B cell (primary cell): ENCODE results near the gene TRMO. TPM values are rescaled to one million over a fixed set of nuclear protein-coding genes. Genes with fewer than 3 reads are reported as not detected.

ENCODE experiments used
- ATAC-seq: fragments of 200-7000 bp; cut with Tn5 transposase; one replicate; pipeline ENCODE4 v1.10.0; 2021; ENCODE audit warnings: low read depth, mild to moderate bottlenecking, moderate number of reproducible peaks, moderate library complexity
- CTCF ChIA-PET: fragments of 350-600 bp; sonication (Branson Sonifier 250); formaldehyde crosslinking; loops from one replicate; lab custom pipeline; 2021; ENCODE audit warnings: antibody characterized with exemption, inconsistent platforms; lab: Charles Lee
- POLR2A ChIA-PET: fragments of 350-600 bp; sonication (Branson Sonifier 250); formaldehyde crosslinking; loops from one replicate; lab custom pipeline; 2021; ENCODE audit warnings: antibody characterized with exemption; lab: Charles Lee
- DNase-seq: peaks from one replicate; pipeline ENCODE4 v3.0.0; 2013
- H2AFZ ChIP-seq: 2 replicates; pipeline ENCODE4 v1.6.1; 2012; ENCODE audit warnings: mild to moderate bottlenecking, low read depth, low read length; ENCODE audit not compliant: insufficient read depth, poor library complexity, severe bottlenecking
- H3K27ac ChIP-seq, 2 donors: 1 replicate in 1 of 2; 2 replicates in 1 of 2; pipeline ENCODE4 v1.5.1; 2012 to 2013; ENCODE audit warnings: low read length in 2 of 2, mild to moderate bottlenecking in 2 of 2, moderate library complexity in 1 of 2
- H3K27me3 ChIP-seq, 4 experiments: fragments of 200-600 bp in 1 of 4; sonication (generic) in 1 of 4; replicated peaks in 1 of 4; 1 replicate in 2 of 4; 2 replicates in 2 of 4; pipeline versions ENCODE4 v1.6.1 to v1.7.0; 2013 to 2016; ENCODE audit warnings: low read length in 3 of 4, mild to moderate bottlenecking in 2 of 4, mixed read lengths in 1 of 4, moderate library complexity in 1 of 4; ENCODE audit not compliant: insufficient read depth in 4 of 4, control insufficient read depth in 3 of 4; ENCODE audit errors: control extremely low read depth in 1 of 4
- H3K36me3 ChIP-seq, 2 experiments: replicated peaks in 1 of 2; 1 replicate in 1 of 2; 2 replicates in 1 of 2; pipeline versions ENCODE4 v1.6.1 to v1.7.1; 2013; ENCODE audit warnings: low read length in 1 of 2; ENCODE audit not compliant: insufficient read depth in 2 of 2, control insufficient read depth in 1 of 2; ENCODE audit errors: control extremely low read depth in 1 of 2, extremely low read depth in 1 of 2
- H3K4me1 ChIP-seq, 2 donors: fragments of 200-600 bp in 1 of 2; sonication (generic) in 1 of 2; 1 replicate in 1 of 2; 2 replicates in 1 of 2; pipeline versions ENCODE4 v1.5.1 to v1.6.1; 2013 to 2017; ENCODE audit warnings: low read length in 2 of 2; ENCODE audit not compliant: control insufficient read depth in 2 of 2, insufficient read depth in 2 of 2
- H3K4me2 ChIP-seq: replicated peaks from 2 replicates; pipeline ENCODE3; 2012; ENCODE audit warnings: mild to moderate bottlenecking, low read depth, low read length; ENCODE audit not compliant: poor library complexity, severe bottlenecking
- H3K4me3 ChIP-seq, 5 experiments: fragments of 200-600 bp in 1 of 5; sonication (generic) in 1 of 5; 1 replicate in 3 of 5; 2 replicates in 2 of 5; pipeline versions ENCODE4 v1.5.1 to v1.7.0; 2011 to 2016; ENCODE audit warnings: low read length in 4 of 5, mild to moderate bottlenecking in 4 of 5, low read depth in 2 of 5, control low read depth in 1 of 5, moderate library complexity in 1 of 5; ENCODE audit not compliant: insufficient read depth in 1 of 5; ENCODE audit errors: control extremely low read depth in 1 of 5, extremely low read depth in 1 of 5
- H3K79me2 ChIP-seq: fragments of 200-600 bp; sonication (generic); one replicate; pipeline ENCODE4 v1.6.0; 2016; ENCODE audit warnings: low read length; ENCODE audit not compliant: control insufficient read depth, insufficient read depth
- H3K9ac ChIP-seq: fragments of 200-600 bp; sonication (generic); 2 replicates; pipeline ENCODE4 v1.6.1; 2017; ENCODE audit warnings: mild to moderate bottlenecking, low read length, moderate library complexity
- H3K9me3 ChIP-seq, 3 donors: one replicate each; pipeline versions ENCODE4 v1.6.1 to v1.7.1; 2013; ENCODE audit warnings: low read length in 2 of 3; ENCODE audit not compliant: control insufficient read depth in 2 of 3, insufficient read depth in 1 of 3; ENCODE audit errors: control extremely low read depth in 1 of 3
- H4K20me1 ChIP-seq: 2 replicates; pipeline ENCODE4 v1.6.0; 2012; ENCODE audit warnings: mild to moderate bottlenecking, low read length; ENCODE audit not compliant: insufficient read depth, control insufficient read depth, poor library complexity, severe bottlenecking
- H3K27ac Mint-ChIP-seq: one replicate; pipeline ENCODE4 v1.8.0; 2021; ENCODE audit warnings: mixed read lengths
- H3K27me3 Mint-ChIP-seq: one replicate; pipeline ENCODE4 v1.8.0; 2021; ENCODE audit warnings: mixed read lengths
- H3K4me1 Mint-ChIP-seq: one replicate; pipeline ENCODE4 v1.8.0; 2021; ENCODE audit warnings: mixed read lengths
- H3K4me3 Mint-ChIP-seq: one replicate; pipeline ENCODE4 v1.8.0; 2021; ENCODE audit warnings: mixed read lengths
- H3K9me3 Mint-ChIP-seq: one replicate; pipeline ENCODE4 v1.8.0; 2022; ENCODE audit warnings: mixed read lengths; ENCODE audit not compliant: insufficient read depth
- EZH2 ChIP-seq: IDR thresholded peaks from 2 replicates; pipeline ENCODE4 v1.6.1; 2012; ENCODE audit warnings: borderline replicate concordance, low read depth, mild to moderate bottlenecking, moderate library complexity, low read length; ENCODE audit not compliant: insufficient read depth, poor library complexity, severe bottlenecking
- WGBS: methylation state at CpG from one replicate; pipeline ENCODE4 v1.1.5; 2013; ENCODE audit warnings: missing lambda C conversion rate; ENCODE audit not compliant: insufficient coverage; 5-methylcytosine and 5-hydroxymethylcytosine counted together
- intact Hi-C: fragments of 100-400 bp; cut with micrococcal nuclease; formaldehyde crosslinking; loops from one replicate; pipeline ENCODE4 v1.10.0; 2022
- polyA plus RNA-seq: library from polyadenylated mRNA; depleted of rRNA; stranded (reverse); fragments of >200 nt; gene quantifications from 2 replicates; pipeline ENCODE4 v1.2.3, GENCODE V29; 2012
- total RNA-seq, 2 donors: library from RNA; stranded (reverse); fragments of 120-200 nt in 1 of 2; gene quantifications; 1 replicate in 1 of 2; 2 replicates in 1 of 2; pipeline versions ENCODE4 v1.2.3 to v1.2.4, GENCODE V29; 2013 to 2022
- TF ChIP-seq, protein P1 (sequence below): fragments of 200-600 bp; IDR thresholded peaks from one replicate; pipeline ENCODE4 v1.8.0; 2022; ENCODE audit warnings: antibody characterized with exemption, mild to moderate bottlenecking

Gene TRMO
- total and polyA plus RNA-seq, 2 donors (not counting 1 experiment from before 2014, with no cell fraction given): 16.9 to 42.3 TPM

- no peak overlapping the region for H3K4me2 ChIP-seq
- intact Hi-C loops: no loop called here
- ATAC-seq (no peak), DNase-seq (no peak)
- no CpG with 5 or more reads among the region's 1 CpG for WGBS
- H3K4me1 Mint-ChIP-seq: no peaks in the 10 kb centered on the region
- peaks cover 4% of the 10 kb centered on the region for H4K20me1 ChIP-seq
- CTCF ChIA-PET: no interaction called here
- no peak overlapping the region for H3K27ac ChIP-seq
- TF ChIP-seq EZH2: no peak
- TF ChIP-seq, protein P1, sequence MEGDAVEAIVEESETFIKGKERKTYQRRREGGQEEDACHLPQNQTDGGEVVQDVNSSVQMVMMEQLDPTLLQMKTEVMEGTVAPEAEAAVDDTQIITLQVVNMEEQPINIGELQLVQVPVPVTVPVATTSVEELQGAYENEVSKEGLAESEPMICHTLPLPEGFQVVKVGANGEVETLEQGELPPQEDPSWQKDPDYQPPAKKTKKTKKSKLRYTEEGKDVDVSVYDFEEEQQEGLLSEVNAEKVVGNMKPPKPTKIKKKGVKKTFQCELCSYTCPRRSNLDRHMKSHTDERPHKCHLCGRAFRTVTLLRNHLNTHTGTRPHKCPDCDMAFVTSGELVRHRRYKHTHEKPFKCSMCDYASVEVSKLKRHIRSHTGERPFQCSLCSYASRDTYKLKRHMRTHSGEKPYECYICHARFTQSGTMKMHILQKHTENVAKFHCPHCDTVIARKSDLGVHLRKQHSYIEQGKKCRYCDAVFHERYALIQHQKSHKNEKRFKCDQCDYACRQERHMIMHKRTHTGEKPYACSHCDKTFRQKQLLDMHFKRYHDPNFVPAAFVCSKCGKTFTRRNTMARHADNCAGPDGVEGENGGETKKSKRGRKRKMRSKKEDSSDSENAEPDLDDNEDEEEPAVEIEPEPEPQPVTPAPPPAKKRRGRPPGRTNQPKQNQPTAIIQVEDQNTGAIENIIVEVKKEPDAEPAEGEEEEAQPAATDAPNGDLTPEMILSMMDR: no peak
- H3K27me3 Mint-ChIP-seq: no peaks in the 10 kb centered on the region
- H3K9ac ChIP-seq: no peak overlapping the region
- H3K79me2 ChIP-seq: peaks cover 6% of the 10 kb centered on the region
- peaks cover 12% of the 10 kb centered on the region for H3K9me3 Mint-ChIP-seq
- POLR2A ChIA-PET: no interaction called here
- H3K27me3 ChIP-seq: no peaks in the 10 kb centered on the region
- H3K27ac Mint-ChIP-seq: no peak overlapping the region
- no peak overlapping the region for H2AFZ ChIP-seq
- peaks cover 2 to 10% of the 10 kb centered on the region in 2 experiments for H3K36me3 ChIP-seq
- H3K4me3 ChIP-seq: no peak overlapping the region
- no peaks in the 10 kb centered on the region for H3K4me1 ChIP-seq
- peaks cover 0 to 13% (median 12%) of the 10 kb centered on the region in 3 donors for H3K9me3 ChIP-seq
- H3K4me3 Mint-ChIP-seq: no peak overlapping the region
Measured at GRCh38 chr9:97895211-97895610, 27.1 kb downstream of the TRMO start.

- Histone ChIP-seq H4K20me1 (no peaks in the 10 kb centered on the region), H3K27ac (no peak overlapping the region), H3K4me3 (no peak overlapping the region), H3K27me3 (no peaks in the 10 kb centered on the region), H3K9me3 (peaks cover 0 to 13% (median 12%) of the 10 kb centered on the region in 3 donors), H3K9ac (no peak overlapping the region), H3K36me3 (peaks cover 2 to 8% of the 10 kb centered on the region in 2 experiments), H3K79me2 (no peaks in the 10 kb centered on the region), H3K4me1 (no peaks in the 10 kb centered on the region), H3K4me2 (no peak overlapping the region), H2AFZ (no peak overlapping the region)
- Mint-ChIP-seq H3K27me3 (peaks cover 4% of the 10 kb centered on the region), H3K4me3 (no peak overlapping the region), H3K4me1 (no peaks in the 10 kb centered on the region), H3K9me3 (peaks cover 12% of the 10 kb centered on the region), H3K27ac (no peak overlapping the region)
- ATAC-seq (no peak), DNase-seq (no peak)
- TF ChIP-seq EZH2: no peak
- TF ChIP-seq, protein P1: no peak
- ChIA-PET POLR2A (no interaction called here), CTCF (interaction anchor here (3.9 kb wide), 1 partner anchor 10 kb away, joined by 28 read pairs; no protein-coding TSS in a partner anchor)
- 94% methylated on average over 2 of the region's 2 CpGs for WGBS
- intact Hi-C loops: no loop called here
Measured at GRCh38 chr9:97892421-97892820, 29.9 kb downstream of the TRMO start.
